ENCODE data around the gene CXCL13. TPM values are rescaled to one million over a fixed set of nuclear protein-coding genes. Genes with fewer than 3 reads are reported as not detected.
A peak's percentile ranks its signal among the peaks of the same experiment; 100 is the strongest.

Gene CXCL13
- total and polyA plus RNA-seq, 2 of the 13 experiments (the other 11 are each of a cell fraction or from before 2014, with no cell fraction given), result not detected

DNA sequence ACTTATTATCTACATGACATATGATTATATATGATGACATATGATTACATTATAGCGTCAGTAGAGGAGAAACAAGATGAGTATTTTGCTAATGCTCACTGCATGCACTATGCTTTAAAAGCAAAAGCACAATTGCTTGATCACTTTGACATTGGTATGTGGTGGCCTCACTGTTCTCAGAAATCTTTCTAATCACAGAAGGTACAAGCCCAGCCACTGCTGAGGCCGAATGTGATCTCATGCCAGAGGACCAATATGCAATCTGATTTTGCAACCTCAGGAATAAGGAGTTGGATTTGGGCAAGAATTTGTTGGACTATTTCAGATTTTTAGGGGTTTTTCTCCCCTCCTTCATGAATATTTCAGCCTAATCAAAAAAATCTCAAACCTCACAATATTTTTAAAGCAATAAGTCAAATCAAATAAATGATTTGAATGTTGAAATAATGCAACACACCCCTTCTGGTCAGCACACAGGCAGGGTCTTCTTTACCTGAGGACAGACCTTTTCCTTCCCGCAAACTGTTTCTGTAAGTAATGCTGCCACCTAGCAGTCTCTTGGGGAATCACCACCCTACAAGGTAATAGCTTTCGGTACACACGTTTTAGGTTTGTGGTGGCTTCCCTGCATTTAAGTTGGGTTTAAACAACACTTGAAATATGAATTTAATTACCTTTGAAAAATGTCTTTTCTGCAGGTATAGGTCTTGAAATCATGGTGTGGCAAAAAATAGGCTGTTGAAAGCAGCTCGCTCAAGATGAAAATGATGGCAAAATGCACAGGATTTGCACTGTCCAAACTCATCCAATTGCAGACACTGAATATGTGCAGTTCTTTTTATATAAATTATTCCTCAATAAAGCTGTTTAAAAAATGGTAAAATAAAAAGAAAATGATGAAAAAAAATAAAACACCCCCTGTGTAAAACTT lies 4.8 kb upstream of the CXCL13 start:
- H3K36me3 ChIP-seq (replicated peaks in 1 of 2; ENCODE audit: control insufficient read depth in 1 of 2, insufficient read depth in 2 of 2, low read length in 2 of 2), result no peaks in the 10 kb centered on the region
- ChIA-PET POLR2A (no interaction called here), CTCF (ENCODE audit: low intra/inter-chr PET ratio, low total read pairs) (interaction anchor here (1.8 kb wide), 1 partner anchor 216 kb away, joined by 11 read pairs; no protein-coding TSS in a partner anchor)
- FAIRE-seq (peak; percentile 75), ATAC-seq (peak; percentile 83), DNase-seq (ENCODE audit: low spot score) (peak; percentile 28)
- TF ChIP-seq SMC3 (IDR thresholded peaks at IDR 0.05; ENCODE audit: low read length) (0 out of 2 replicates have a peak, but pooled peaks have one; percentile 14), KAT2B (IDR thresholded peaks at IDR 0.05; ENCODE audit: borderline replicate concordance, low read depth, low read length) (no peak), STAG1 (CRISPR knock-in tag; IDR thresholded peaks at IDR 0.05) (peak; percentile 46; the same call in 1 of the 2 replicates), ZNF260 (CRISPR knock-in tag; IDR thresholded peaks at IDR 0.05; ENCODE audit: borderline replicate concordance, low read depth) (no peak), ZNF431 (CRISPR knock-in tag; IDR thresholded peaks at IDR 0.05; ENCODE audit: borderline replicate concordance, low read depth) (no peak), SIX4 (CRISPR knock-in tag; IDR thresholded peaks at IDR 0.05) (no peak), HMG20B (CRISPR knock-in tag; conservative IDR thresholded peaks at IDR 0.05) (no peak)
- TF ChIP-seq, protein P1, sequence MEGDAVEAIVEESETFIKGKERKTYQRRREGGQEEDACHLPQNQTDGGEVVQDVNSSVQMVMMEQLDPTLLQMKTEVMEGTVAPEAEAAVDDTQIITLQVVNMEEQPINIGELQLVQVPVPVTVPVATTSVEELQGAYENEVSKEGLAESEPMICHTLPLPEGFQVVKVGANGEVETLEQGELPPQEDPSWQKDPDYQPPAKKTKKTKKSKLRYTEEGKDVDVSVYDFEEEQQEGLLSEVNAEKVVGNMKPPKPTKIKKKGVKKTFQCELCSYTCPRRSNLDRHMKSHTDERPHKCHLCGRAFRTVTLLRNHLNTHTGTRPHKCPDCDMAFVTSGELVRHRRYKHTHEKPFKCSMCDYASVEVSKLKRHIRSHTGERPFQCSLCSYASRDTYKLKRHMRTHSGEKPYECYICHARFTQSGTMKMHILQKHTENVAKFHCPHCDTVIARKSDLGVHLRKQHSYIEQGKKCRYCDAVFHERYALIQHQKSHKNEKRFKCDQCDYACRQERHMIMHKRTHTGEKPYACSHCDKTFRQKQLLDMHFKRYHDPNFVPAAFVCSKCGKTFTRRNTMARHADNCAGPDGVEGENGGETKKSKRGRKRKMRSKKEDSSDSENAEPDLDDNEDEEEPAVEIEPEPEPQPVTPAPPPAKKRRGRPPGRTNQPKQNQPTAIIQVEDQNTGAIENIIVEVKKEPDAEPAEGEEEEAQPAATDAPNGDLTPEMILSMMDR (CRISPR knock-in tag; IDR thresholded peaks at IDR 0.05), result peak; percentile 79
- 3% methylated on average over 6 of the region's 6 CpGs for WGBS (ENCODE audit: low lambda C conversion rate)
- intact Hi-C loops (cut with micrococcal nuclease; ENCODE audit: unreplicated experiment), result loop anchor here (1.0 kb wide), 1 partner anchor 215 kb away; no protein-coding TSS in a partner anchor
- in situ Hi-C loops (cut with HindIII; ENCODE audit: extremely low pct_ligation_motif_present, low pct_unique_long_range_greater_than_20kb), result no loop called here
- peaks cover 0 to 3% of the 10 kb centered on the region in 2 experiments; a peak in 1 of 5 replicates for H3K27me3 ChIP-seq (ENCODE audit: control insufficient read depth in 1 of 2, insufficient read depth in 2 of 2, low read length in 2 of 2)
- no peak overlapping the region for H2AFZ ChIP-seq (ENCODE audit: low read length)
- H3K9ac ChIP-seq (ENCODE audit: insufficient read depth, low read depth, low read length), result no peak overlapping the region
- no peaks in the 10 kb centered on the region for H4K20me1 ChIP-seq (ENCODE audit: insufficient read depth, low read length)
- no peak overlapping the region for H3K4me2 ChIP-seq (ENCODE audit: low read depth, low read length)
- H3K27ac ChIP-seq (ENCODE audit: extremely low read length, insufficient read depth, low read length), result no peak overlapping the region
- H3K4me3 ChIP-seq (replicated peaks in 1 of 3; ENCODE audit: insufficient read depth in 1 of 3, low read depth in 2 of 3, low read length in 3 of 3), result no peak overlapping the region
- no peaks in the 10 kb centered on the region for H3K79me2 ChIP-seq (ENCODE audit: insufficient read depth, low read length)
- H3K9me3 ChIP-seq (ENCODE audit: low read length), result no peaks in the 10 kb centered on the region
- H3K4me1 ChIP-seq (ENCODE audit: insufficient read depth, low read length), result peaks cover 9% of the 10 kb centered on the region; the same call in 1 of the 2 replicates
- no TSS peak for BruUV-seq (replicated peaks)
